ENCODE measurements around the gene SNAP47. TPM values are rescaled to one million over a fixed set of nuclear protein-coding genes. Genes with fewer than 3 reads are reported as not detected.

The SNAP47 gene
- polyA plus RNA-seq, 1 donor from 2014 or later = 56.0 TPM

GRCh38 chr1:227729881-227730629 is 5.2 kb upstream of the SNAP47 start:
- Histone ChIP-seq H3K27ac (ENCODE audit: low read length) (no peak overlapping the region), H3F3A (ENCODE audit: insufficient read depth, low read length, poor library complexity, severe bottlenecking) (no peaks in the 10 kb centered on the region), H2AFZ (ENCODE audit: low read depth, low read length) (no peak overlapping the region), H3K9me2 (ENCODE audit: insufficient read depth, low read length) (no peaks in the 10 kb centered on the region), H3K4me3 (ENCODE audit: low read length) (no peak overlapping the region), H3K36me3 (ENCODE audit: insufficient read depth, low read length) (no peaks in the 10 kb centered on the region), H4K20me1 (ENCODE audit: insufficient read depth) (no peaks in the 10 kb centered on the region), H3K9ac (ENCODE audit: low read length) (no peak overlapping the region), H3K27me3 (ENCODE audit: insufficient read depth, low read depth, low read length) (no peaks in the 10 kb centered on the region), H3K79me2 (replicated peaks; ENCODE audit: insufficient read depth, low read length) (peaks cover 12% of the 10 kb centered on the region), H3K9me3 (ENCODE audit: low read length) (no peaks in the 10 kb centered on the region), H3K4me2 (ENCODE audit: low read length) (no peak overlapping the region)
- no peak for TF ChIP-seq TAF1 (IDR thresholded peaks at IDR 0.05; ENCODE audit: low read depth)
- TF ChIP-seq MXI1 (conservative IDR thresholded peaks at IDR 0.05; ENCODE audit: poor library complexity, severe bottlenecking) = no peak
- no peak for TF ChIP-seq REST (IDR thresholded peaks at IDR 0.05; ENCODE audit: borderline replicate concordance)
- no peak for TF ChIP-seq EZH2 (IDR thresholded peaks at IDR 0.05; ENCODE audit: borderline replicate concordance, insufficient read depth, low read length, poor library complexity, severe bottlenecking)
- no peak for TF ChIP-seq SMC3 (conservative IDR thresholded peaks at IDR 0.05; ENCODE audit: poor library complexity)
- TF ChIP-seq EP300 (conservative IDR thresholded peaks at IDR 0.05; ENCODE audit: poor library complexity, severe bottlenecking) = no peak
- peak; percentile 58 for TF ChIP-seq CTCF (IDR thresholded peaks at IDR 0.05; ENCODE audit: poor library complexity, severe bottlenecking)
- TF ChIP-seq POLR2AphosphoS5 (IDR thresholded peaks at IDR 0.05) = no peak
- no peak for TF ChIP-seq RAD21 (conservative IDR thresholded peaks at IDR 0.05)

GRCh38 chr1:227730630-227731151 is 4.5 kb upstream of the SNAP47 start:
- no peak for TF ChIP-seq CTCF (IDR thresholded peaks at IDR 0.05; ENCODE audit: poor library complexity, severe bottlenecking)
- no peak overlapping the region for H3K4me2 ChIP-seq (ENCODE audit: low read length)
- no peaks in the 10 kb centered on the region for H3F3A ChIP-seq (ENCODE audit: insufficient read depth, low read length, poor library complexity, severe bottlenecking)
- no peaks in the 10 kb centered on the region for H4K20me1 ChIP-seq (ENCODE audit: insufficient read depth)
- H3K4me3 ChIP-seq (ENCODE audit: low read length) = no peak overlapping the region
- no peak overlapping the region for H3K9ac ChIP-seq (ENCODE audit: low read length)
- no peaks in the 10 kb centered on the region for H3K36me3 ChIP-seq (ENCODE audit: insufficient read depth, low read length)
- no peaks in the 10 kb centered on the region for H3K9me2 ChIP-seq (ENCODE audit: insufficient read depth, low read length)
- no peak overlapping the region for H2AFZ ChIP-seq (ENCODE audit: low read depth, low read length)
- H3K27ac ChIP-seq (ENCODE audit: low read length) = no peak overlapping the region
- H3K79me2 ChIP-seq (replicated peaks; ENCODE audit: insufficient read depth, low read length) = peaks cover 15% of the 10 kb centered on the region
- H3K27me3 ChIP-seq (ENCODE audit: insufficient read depth, low read depth, low read length) = no peaks in the 10 kb centered on the region
- no peaks in the 10 kb centered on the region for H3K9me3 ChIP-seq (ENCODE audit: low read length)
